Measurements from ENCODE around the gene TMEM204.

The TMEM204 gene

GRCh38 chr16:1540556-1540855 lies 7.0 kb downstream of the TMEM204 start:
- DNase-seq: no peak

- DNase-seq: no peak
Measured at GRCh38 chr16:1541293-1542165, 8.1 kb downstream of the TMEM204 start.

DNA sequence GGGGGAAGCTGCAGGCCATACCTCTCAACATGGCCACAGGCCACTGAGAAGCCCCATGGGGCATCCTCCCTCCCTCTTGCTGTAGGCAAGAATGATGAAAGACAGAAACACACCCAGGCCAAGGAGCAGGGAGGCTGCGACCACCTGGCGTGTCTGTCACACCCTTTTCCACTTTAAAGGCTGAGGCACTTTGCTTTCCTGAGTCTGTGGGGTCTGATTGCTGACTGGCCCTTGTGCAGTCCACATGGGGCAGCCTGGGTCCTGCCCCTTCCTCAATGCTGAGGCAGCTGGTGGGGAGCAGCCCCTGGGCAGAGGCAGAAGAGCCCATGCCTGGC lies 8.7 kb downstream of the TMEM204 start:
- DNase-seq: no peak

DNA sequence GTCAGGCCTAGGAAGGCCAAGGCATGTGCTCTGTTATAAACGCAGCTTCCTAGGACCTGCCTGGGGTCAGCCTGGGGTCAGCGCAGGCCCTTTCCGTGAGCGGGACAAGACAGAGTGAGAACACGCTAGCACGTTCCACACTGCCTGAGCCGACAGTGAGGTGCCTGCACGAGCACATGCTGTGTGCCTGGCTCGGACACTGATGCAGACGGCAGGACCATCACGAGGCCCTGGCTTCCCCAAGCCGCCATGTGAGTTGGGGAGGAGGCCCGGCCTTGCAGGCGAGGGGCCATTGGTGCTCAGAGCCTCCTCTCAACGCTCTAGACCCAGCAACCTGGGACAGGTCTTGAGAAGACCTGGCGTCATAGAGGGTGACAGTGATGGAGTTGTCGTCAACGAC lies 9.1 kb downstream of the TMEM204 start:
- no peak for DNase-seq

DNA sequence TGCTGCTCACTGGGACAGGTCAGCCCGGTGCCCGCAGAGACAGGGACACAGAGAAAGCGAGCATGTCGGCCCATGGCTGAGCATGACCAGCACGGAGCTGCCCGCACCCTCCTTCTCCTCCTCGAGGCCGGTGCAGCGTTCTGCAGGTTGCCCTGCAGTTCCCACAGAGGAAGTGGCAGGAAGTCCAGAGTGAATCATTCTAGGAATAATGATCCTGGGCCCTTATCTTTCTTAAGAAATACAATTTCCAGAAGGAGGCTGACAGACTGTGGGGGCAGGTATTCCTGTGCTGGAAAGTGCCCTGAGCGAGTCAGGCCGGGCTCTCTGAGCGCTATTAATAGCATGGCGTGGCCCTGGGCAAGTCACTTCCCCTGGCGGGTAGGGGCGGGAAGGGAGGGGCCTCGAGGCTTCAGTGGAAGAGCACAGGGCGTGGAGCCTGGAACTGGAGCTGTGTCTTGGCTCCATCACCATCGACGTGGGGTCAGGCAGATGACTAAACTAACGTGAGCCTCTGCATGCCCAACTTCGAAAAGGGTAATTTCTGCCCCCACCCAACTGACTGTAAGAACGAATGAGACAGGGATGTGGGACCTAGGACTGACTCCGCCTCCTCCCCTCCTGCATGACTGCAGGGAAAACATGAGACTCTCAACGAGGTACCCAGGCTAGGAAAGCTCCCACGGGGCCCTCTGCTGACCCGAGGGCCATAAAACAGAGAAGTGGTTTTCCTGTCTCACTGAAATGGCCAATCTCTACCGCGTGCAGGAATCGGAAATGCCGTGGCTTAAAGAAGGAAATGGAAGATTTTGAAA lies 9.8 kb downstream of the TMEM204 start:
- no peak for DNase-seq

- DNase-seq: no peak
Measured at GRCh38 chr16:1545044-1546040, 11.9 kb downstream of the TMEM204 start.

GRCh38 chr16:1546430-1546829 lies 13.0 kb downstream of the TMEM204 start:
- no peak for DNase-seq

DNA sequence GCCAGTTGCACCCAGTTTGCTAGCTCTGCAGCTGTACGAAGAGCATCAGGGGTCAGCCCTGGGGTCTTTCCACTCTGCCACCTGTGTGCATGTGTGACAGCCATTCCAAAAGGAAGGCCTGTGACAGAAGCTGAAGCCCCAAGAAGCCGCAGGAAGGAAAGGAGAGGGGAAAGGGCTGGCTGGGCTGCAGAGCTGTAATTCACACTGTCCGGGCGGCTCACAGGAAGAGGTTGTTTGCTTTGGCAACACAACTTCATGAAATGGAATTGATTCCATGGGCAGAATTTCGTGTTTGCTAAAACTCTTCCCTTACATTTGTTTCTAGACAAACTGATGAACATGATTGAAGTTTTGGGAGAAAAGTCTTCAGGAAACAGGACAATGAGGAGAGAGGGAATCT lies 14.8 kb downstream of the TMEM204 start:
- no peak for DNase-seq

- DNase-seq: no peak
Measured at GRCh38 chr16:1548727-1549126, 15.3 kb downstream of the TMEM204 start.

- DNase-seq: no peak
Measured at GRCh38 chr16:1550069-1550468, 16.6 kb downstream of the TMEM204 start.

DNA sequence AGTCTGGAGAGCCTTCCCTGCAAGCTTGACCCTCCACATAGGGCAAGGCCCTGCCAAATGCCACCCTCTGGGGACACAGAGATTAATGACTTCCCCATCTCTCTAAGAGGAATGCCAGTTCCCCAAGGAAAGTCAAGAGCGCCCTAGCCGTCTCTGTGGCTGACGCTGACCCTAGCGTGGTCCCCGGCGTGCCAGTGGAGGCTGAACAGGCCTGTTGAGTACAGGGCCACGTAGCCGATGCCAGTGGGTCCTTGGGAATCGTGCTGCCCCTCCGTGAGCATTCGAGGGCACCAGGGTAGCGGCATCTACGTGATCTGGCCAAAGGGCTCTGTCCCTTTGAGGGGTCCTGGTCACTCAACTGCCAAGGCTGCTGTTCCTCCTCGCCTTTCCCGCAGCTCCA lies 17.2 kb downstream of the TMEM204 start:
- DNase-seq: no peak

DNA sequence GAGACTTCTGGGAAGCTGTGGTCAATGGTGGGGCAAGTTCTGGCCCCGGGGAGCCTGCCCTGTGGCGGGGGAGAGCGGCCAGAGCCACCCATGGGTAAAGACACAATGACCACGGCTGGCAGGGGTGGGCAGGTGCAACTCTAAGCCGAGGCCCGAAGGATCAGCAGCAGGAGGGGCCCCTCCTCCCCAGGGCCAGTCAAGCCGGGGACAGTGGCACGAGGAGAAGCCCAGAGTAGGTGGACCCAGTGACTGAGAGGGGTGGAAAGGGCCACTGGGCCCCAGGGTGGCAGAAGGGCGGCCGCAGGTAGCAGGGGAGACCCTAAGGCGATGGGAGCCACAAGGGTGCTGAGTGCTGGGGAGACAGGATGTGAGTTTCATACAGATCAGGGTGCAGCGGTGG lies 17.7 kb downstream of the TMEM204 start:
- no peak for DNase-seq

- no peak for DNase-seq
Measured at GRCh38 chr16:1552129-1552528, 18.7 kb downstream of the TMEM204 start.

DNA sequence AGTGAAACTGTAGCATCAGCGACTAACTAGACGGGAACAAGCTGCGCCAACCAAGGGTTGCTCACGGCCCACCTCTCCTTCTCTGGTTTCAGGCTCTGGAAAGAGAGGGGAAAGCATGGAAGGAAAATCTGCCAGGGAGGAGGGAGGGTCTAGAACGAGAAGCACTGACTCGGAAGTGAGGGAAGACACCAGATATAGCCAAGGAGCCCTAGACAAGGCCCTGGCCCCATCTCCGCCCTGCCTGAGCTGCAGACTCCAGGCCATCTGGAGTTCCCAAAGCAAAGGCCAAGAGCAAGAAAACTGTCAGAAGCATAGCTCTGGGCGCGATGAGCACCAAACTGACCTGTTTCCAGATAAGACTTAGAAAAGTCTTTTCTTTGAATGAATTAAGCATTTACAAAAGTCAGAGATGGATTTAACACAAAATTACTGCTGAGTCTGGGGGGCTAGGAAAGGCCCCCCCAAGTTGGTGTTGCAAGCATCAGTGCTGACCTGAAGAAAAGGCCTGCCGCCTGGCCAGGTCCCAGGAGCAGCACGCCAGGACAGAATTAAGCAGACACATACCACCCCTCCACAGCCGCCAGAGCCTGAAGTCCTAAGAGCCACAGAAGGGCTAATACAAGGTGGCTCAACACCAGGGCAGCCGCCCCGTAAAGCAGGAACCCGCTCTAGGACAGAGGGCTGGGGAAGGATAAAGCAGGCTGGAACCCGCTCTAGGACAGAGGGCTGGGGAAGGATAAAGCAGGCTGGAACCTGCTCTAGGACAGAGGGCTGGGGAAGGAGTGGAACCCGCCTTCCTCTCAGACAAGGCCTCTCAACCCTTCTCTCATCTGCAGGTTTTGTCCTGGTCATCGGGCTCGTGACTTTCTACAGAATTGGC lies 20.7 kb downstream of the TMEM204 start:
- no peak for DNase-seq

DNA sequence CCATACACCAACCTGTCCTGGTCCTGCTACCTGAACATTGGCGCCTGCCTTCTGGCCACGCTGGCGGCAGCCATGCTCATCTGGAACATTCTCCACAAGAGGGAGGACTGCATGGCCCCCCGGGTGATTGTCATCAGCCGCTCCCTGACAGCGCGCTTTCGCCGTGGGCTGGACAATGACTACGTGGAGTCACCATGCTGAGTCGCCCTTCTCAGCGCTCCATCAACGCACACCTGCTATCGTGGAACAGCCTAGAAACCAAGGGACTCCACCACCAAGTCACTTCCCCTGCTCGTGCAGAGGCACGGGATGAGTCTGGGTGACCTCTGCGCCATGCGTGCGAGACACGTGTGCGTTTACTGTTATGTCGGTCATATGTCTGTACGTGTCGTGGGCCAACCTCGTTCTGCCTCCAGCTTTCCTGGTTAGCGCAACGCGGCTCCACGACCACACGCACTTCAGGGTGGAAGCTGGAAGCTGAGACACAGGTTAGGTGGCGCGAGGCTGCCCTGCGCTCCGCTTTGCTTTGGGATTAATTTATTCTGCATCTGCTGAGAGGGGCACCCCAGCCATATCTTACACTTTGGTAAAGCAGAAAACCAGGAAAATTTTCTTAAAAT lies 21.5 kb downstream of the TMEM204 start:
- no peak for DNase-seq

DNA sequence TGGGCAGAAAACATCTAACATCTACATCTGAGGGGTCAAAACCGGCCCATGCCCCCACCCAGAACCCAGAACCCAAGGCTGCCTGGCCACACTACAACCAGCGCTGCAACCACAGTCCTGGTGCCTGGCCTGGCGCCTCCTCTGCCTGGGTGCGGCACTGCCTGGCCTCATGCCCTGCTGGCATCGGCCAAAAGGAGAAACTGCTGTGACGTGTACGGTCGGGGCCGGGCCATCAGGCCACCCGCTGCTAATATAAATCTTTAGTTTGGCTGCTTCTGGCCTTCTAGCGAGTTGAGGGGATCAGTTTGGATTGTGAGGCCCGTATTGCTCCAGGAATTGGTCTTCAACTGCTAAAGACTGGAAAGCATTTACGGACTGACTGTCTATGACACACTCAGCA lies 22.8 kb downstream of the TMEM204 start:
- DNase-seq: no peak

DNA sequence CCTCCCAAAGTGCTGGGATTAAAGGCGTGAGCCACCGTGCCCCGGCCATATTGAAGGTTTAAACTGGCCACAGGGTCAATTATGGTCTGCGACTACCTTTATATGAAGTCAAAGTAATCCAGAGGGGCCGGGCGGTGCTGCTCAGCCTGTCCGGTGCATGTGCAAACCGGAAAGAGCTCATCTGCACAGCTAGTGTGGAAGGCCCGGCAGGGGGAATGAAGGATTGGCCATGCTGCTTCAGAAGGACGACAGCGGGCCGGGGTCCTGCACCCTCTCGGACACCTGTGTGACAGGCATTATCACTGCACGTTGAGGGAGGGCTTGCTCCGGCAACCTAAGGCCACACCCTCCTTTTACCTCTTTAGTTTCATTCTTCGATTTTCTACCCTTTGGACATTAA lies 23.6 kb downstream of the TMEM204 start:
- DNase-seq: no peak

- no peak for DNase-seq
Measured at GRCh38 chr16:1557576-1557975, 24.1 kb downstream of the TMEM204 start.

DNA sequence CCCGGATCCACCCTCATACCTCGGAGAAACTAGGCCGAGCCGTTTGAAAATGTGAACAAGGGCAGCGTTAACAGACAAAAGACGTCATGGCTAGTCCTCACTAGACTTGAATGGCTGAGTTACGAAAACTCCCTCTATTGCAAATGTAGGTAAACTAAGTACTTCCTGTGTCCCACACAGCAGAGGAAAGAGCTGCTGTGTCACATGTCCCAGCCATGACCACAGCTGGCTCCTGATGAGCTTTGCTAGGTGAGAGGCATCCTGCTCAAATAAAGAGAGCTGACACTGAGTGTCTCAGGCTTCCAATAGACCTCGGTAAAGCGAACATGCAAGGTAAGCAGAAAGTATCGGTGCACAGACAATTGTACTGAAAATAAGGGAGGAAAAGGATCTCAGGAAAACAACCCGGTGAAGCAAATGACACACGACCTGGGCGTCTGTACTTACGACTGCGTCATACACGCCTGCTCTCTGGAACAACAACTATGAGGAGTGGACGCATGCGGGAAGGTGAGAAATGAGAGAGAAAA lies 26.0 kb downstream of the TMEM204 start:
- DNase-seq: no peak

GRCh38 chr16:1560153-1560552 lies 26.7 kb downstream of the TMEM204 start:
- DNase-seq: no peak

DNA sequence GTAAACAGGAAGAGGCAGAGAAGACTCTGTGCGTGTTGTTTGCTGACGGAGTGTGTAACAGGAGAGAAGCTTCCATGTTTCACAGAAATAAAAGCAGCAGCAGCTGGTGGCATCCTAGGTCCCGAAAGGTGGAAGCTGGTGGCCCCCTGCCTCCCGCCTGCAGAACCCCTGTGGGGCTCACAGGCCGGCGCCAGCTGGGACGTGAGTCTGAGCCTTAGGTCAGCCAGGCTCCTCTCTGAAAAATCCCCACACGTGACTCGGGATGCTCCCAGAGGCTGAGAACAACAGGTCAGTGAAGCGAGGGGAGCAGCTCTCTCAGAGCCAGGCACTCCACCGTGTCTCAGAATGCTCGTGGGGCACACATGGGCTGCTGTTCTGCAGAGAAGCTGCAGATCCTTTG lies 27.4 kb downstream of the TMEM204 start:
- DNase-seq: no peak

GRCh38 chr16:1561266-1561665 lies 27.8 kb downstream of the TMEM204 start:
- DNase-seq: no peak

Data from NCI-H1092 (cell line).